ENCODE measurements around the gene UBL3. TPM values are rescaled to one million over a fixed set of nuclear protein-coding genes. Genes with fewer than 3 reads are reported as not detected.

UBL3 gene
- total RNA-seq, 1 donor from 2014 or later, result 20.0 TPM

DNA sequence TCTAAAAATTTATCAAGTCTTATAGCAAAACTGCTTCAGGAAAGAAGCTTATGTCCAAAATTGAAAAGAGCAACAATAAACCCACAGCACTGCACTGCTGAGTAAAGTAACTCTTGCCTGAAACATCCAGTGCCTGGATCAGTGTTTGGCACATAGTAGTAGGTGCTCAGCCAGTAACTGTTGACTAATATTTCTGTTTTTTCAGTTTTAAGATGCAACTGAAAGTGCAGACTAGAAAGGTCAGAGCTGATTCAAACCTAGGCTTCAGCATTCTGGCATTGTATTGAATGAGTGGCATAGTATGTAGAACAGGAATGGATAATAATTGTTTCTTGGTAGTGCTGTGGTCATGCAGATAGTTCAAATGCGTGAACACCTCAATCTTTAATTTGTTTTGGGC, 67.6 kb downstream of the UBL3 start:
- no peak overlapping the region for H3K27ac Mint-ChIP-seq
- Histone ChIP-seq H3K79me2 (ENCODE audit: low read depth) (peaks cover 56% of the 10 kb centered on the region), H3K4me1 (no peaks in the 10 kb centered on the region), H3K4me3 (no peak overlapping the region), H3K27me3 (no peaks in the 10 kb centered on the region), H3K9ac (no peak overlapping the region), H2AFZ (replicated peaks) (no peak overlapping the region), H4K20me1 (ENCODE audit: low read depth) (no peaks in the 10 kb centered on the region), H3K4me2 (no peak overlapping the region), H3F3A (ENCODE audit: low read depth) (no peaks in the 10 kb centered on the region), H3K9me3 (ENCODE audit: low read depth) (no peaks in the 10 kb centered on the region), H3K27ac (no peak overlapping the region), H3K36me3 (no peaks in the 10 kb centered on the region)
- no peaks in the 10 kb centered on the region for H3K36me3 Mint-ChIP-seq
- no peak for DNase-seq (ENCODE audit: low spot score)
- H3K4me1 Mint-ChIP-seq, result no peaks in the 10 kb centered on the region
- no peaks in the 10 kb centered on the region for H3K27me3 Mint-ChIP-seq (ENCODE audit: insufficient read depth, low read depth)
- no peaks in the 10 kb centered on the region for H3K9me3 Mint-ChIP-seq
- no peak for TF ChIP-seq EZH2 (IDR thresholded peaks at IDR 0.05)
- TF ChIP-seq, protein P1, sequence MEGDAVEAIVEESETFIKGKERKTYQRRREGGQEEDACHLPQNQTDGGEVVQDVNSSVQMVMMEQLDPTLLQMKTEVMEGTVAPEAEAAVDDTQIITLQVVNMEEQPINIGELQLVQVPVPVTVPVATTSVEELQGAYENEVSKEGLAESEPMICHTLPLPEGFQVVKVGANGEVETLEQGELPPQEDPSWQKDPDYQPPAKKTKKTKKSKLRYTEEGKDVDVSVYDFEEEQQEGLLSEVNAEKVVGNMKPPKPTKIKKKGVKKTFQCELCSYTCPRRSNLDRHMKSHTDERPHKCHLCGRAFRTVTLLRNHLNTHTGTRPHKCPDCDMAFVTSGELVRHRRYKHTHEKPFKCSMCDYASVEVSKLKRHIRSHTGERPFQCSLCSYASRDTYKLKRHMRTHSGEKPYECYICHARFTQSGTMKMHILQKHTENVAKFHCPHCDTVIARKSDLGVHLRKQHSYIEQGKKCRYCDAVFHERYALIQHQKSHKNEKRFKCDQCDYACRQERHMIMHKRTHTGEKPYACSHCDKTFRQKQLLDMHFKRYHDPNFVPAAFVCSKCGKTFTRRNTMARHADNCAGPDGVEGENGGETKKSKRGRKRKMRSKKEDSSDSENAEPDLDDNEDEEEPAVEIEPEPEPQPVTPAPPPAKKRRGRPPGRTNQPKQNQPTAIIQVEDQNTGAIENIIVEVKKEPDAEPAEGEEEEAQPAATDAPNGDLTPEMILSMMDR (IDR thresholded peaks at IDR 0.05), result no peak
- TF ChIP-seq EZH2phosphoT487 (IDR thresholded peaks at IDR 0.05), result no peak
- H3K4me3 Mint-ChIP-seq, result no peak overlapping the region

DNA sequence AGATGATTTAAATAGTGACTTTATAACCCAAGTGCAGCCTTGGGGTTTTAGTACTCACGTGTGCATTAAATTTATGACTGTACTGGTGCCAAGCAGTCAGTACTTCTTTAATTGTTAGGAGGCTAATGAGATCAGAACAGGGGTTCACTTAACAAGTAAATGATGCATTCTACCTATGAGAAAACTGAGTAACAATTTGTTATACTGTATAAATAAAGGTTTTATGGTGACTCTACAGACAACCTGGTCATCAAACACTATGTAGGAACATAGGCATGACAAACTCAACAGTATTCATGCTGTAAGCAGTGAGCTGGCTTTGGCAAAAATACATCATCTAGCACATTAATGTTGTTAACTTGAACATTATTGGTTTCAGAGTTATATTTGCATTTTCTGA, 75.6 kb downstream of the UBL3 start:
- peaks cover 17% of the 10 kb centered on the region for H3K79me2 ChIP-seq (ENCODE audit: low read depth)
- no peaks in the 10 kb centered on the region for H3K27me3 ChIP-seq
- Mint-ChIP-seq H3K4me3 (no peak overlapping the region), H3K9me3 (no peaks in the 10 kb centered on the region), H3K4me1 (peaks cover 3% of the 10 kb centered on the region), H3K27ac (no peak overlapping the region), H3K27me3 (ENCODE audit: insufficient read depth, low read depth) (no peaks in the 10 kb centered on the region), H3K36me3 (peaks cover 5% of the 10 kb centered on the region)
- DNase-seq (ENCODE audit: low spot score), result no peak
- H3K4me1 ChIP-seq, result no peaks in the 10 kb centered on the region
- no peaks in the 10 kb centered on the region for H3K9me3 ChIP-seq (ENCODE audit: low read depth)
- H3F3A ChIP-seq (ENCODE audit: low read depth), result no peaks in the 10 kb centered on the region
- H3K4me3 ChIP-seq, result no peak overlapping the region
- TF ChIP-seq EZH2 (IDR thresholded peaks at IDR 0.05) (no peak), EZH2phosphoT487 (IDR thresholded peaks at IDR 0.05) (no peak)
- TF ChIP-seq, protein P1 (IDR thresholded peaks at IDR 0.05), result no peak
- no peaks in the 10 kb centered on the region for H3K36me3 ChIP-seq
- H3K27ac ChIP-seq, result no peak overlapping the region
- H3K4me2 ChIP-seq, result no peak overlapping the region
- no peak overlapping the region for H2AFZ ChIP-seq (replicated peaks)
- H4K20me1 ChIP-seq (ENCODE audit: low read depth), result no peaks in the 10 kb centered on the region
- H3K9ac ChIP-seq, result no peak overlapping the region

DNA sequence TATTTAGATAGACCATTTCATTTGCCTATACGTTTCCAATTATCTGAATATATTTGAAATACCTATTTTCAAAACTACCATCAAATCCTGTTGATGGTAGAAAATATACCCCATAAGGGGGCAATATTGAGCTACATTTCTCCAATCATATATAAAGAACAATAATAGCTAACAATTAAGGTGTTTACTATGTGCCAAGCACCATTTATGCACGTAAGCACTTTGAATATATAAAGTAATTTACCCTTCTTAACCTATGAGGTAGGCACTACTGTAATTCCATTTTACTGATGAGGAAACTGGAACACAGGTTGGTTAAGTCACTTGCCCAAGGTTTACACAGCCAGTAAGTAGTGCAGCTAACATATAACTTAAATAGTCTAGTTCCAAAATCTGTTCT, 79.2 kb downstream of the UBL3 start:
- Histone ChIP-seq H3K36me3 (no peaks in the 10 kb centered on the region), H3K4me1 (peaks cover 8% of the 10 kb centered on the region), H4K20me1 (ENCODE audit: low read depth) (no peaks in the 10 kb centered on the region), H3K9ac (no peak overlapping the region), H3K4me3 (no peak overlapping the region), H3K79me2 (ENCODE audit: low read depth) (no peaks in the 10 kb centered on the region), H2AFZ (replicated peaks) (no peak overlapping the region), H3K9me3 (ENCODE audit: low read depth) (no peaks in the 10 kb centered on the region), H3F3A (ENCODE audit: low read depth) (no peaks in the 10 kb centered on the region), H3K27ac (no peak overlapping the region), H3K27me3 (no peaks in the 10 kb centered on the region), H3K4me2 (no peak overlapping the region)
- peak; percentile 25 for DNase-seq (ENCODE audit: low spot score)
- H3K27ac Mint-ChIP-seq, result no peak overlapping the region
- no peaks in the 10 kb centered on the region for H3K9me3 Mint-ChIP-seq
- H3K36me3 Mint-ChIP-seq, result peaks cover 8% of the 10 kb centered on the region
- TF ChIP-seq EZH2 (IDR thresholded peaks at IDR 0.05) (no peak), EZH2phosphoT487 (IDR thresholded peaks at IDR 0.05) (no peak)
- TF ChIP-seq, protein P1 (IDR thresholded peaks at IDR 0.05), result peak; percentile 64
- H3K4me1 Mint-ChIP-seq, result peaks cover 3% of the 10 kb centered on the region
- H3K27me3 Mint-ChIP-seq (ENCODE audit: insufficient read depth, low read depth), result no peaks in the 10 kb centered on the region
- no peak overlapping the region for H3K4me3 Mint-ChIP-seq

Measured in neural progenitor cell (in vitro differentiated cells).